ENCODE measurements around the gene TNFRSF13B. TPM values are rescaled to one million over a fixed set of nuclear protein-coding genes. Genes with fewer than 3 reads are reported as not detected.
"Not testable (repeated sequence)": the region's sequence is repeated elsewhere in the genome, so short reads cannot be mapped to it uniquely, and the experiment has no call there.

The TNFRSF13B gene
- total and polyA plus RNA-seq, 12 donors = 0.18 to 0.48 TPM; not detected in 10

DNA sequence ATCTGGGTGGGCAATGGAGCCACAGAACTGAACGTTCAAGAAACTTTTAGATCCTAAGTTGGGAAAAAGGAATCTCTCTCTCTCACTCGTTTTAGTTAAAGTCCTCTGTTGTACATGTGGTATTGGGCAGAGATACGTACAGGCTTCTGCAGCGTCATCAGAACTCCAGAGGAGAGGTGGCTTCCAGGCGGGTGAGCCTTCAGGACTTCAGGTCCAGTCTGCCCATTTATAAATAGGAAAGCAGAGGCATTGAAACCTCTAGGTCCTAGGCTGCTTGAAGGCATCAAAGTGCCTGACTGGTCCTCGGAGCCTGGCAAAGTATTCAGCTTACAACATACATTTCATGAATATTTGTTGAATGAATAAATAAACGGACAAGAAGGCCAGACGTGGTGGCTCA, 8.1 kb upstream of the TNFRSF13B start:
- Histone ChIP-seq H3K4me3 (no peak overlapping the region), H3K4me1 (replicated peaks in 1 of 2) (no peaks in the 10 kb centered on the region), H3K36me3 (replicated peaks in 1 of 2) (no peaks in the 10 kb centered on the region), H3K9me3 (replicated peaks in 1 of 3) (no peaks in the 10 kb centered on the region), H3K27ac (no peak overlapping the region), H3K27me3 (peaks cover 10% of the 10 kb centered on the region)
- no peak for DNase-seq
- 65 to 75% (median 67%) methylated on average over 8 of the region's 8 CpGs for WGBS, 4 donors
- TF ChIP-seq, protein P1, sequence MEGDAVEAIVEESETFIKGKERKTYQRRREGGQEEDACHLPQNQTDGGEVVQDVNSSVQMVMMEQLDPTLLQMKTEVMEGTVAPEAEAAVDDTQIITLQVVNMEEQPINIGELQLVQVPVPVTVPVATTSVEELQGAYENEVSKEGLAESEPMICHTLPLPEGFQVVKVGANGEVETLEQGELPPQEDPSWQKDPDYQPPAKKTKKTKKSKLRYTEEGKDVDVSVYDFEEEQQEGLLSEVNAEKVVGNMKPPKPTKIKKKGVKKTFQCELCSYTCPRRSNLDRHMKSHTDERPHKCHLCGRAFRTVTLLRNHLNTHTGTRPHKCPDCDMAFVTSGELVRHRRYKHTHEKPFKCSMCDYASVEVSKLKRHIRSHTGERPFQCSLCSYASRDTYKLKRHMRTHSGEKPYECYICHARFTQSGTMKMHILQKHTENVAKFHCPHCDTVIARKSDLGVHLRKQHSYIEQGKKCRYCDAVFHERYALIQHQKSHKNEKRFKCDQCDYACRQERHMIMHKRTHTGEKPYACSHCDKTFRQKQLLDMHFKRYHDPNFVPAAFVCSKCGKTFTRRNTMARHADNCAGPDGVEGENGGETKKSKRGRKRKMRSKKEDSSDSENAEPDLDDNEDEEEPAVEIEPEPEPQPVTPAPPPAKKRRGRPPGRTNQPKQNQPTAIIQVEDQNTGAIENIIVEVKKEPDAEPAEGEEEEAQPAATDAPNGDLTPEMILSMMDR (IDR thresholded peaks at IDR 0.05) = no peak
- no peak for TF ChIP-seq POLR2A (IDR thresholded peaks at IDR 0.05)
- intact Hi-C loops (cut with DNase I) = no loop called here

DNA sequence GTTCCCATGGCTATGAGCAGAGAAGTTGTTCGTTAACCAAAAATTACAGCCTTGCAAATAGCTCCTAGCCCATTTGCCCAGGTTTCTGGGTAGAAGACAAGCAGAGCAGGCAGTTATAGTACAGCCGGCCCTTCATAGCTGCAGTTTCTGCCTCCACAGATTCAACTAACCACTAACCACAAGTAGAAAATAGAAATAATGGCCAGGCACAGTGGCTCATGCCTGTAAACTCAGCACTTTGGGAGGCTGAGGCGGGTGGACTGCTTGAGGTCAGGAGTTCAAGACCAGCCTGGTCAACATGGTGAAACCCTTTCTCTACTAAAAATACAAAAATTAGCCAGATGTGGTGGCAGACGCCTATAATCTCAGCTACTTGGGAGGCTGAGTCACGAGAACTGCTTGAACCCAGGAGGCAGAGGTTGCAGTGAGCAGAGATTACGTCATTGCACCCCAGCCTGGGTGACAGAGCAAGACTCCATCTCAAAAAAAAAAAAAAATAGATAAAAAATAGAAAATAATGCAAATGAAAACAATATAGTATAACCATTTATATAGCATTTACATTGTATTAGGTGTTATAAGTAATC, 7.4 kb upstream of the TNFRSF13B start:
- DNase-seq; H3K27ac ChIP-seq; H3K27me3 ChIP-seq; H3K4me3 ChIP-seq; H3K9me3 ChIP-seq (replicated peaks in 1 of 3); H3K4me1 ChIP-seq (replicated peaks in 1 of 2); H3K36me3 ChIP-seq (replicated peaks in 1 of 2); intact Hi-C loops (cut with DNase I): not testable (repeated sequence)
- 77 to 83% (median 80%) methylated on average over 6 of the region's 6 CpGs for WGBS, 4 donors

DNA sequence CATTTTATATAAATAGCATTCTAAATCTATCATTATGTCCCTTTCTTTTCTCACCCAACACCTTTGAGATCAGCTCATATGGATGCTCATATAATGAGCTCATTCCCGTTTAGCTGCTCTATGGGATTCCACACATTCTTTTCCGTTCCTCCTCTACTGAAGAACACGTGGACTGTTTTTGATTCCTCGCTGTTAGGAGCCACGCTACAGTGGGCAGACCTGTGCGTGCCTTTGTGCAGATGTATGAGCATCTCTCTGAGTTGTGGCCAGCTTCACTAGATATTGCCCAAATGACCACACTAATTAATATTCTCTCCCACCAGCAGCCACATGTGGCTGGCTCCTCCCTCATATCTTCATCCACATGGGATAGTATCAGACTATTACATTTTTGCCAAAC, 6.0 kb upstream of the TNFRSF13B start:
- Histone ChIP-seq H3K4me1 (replicated peaks in 1 of 2) (no peaks in the 10 kb centered on the region), H3K36me3 (replicated peaks in 1 of 2) (no peaks in the 10 kb centered on the region), H3K27me3 (peaks cover 10% of the 10 kb centered on the region), H3K27ac (no peak overlapping the region), H3K9me3 (replicated peaks in 1 of 3) (no peaks in the 10 kb centered on the region), H3K4me3 (no peak overlapping the region)
- 48 to 67% (median 60%) methylated on average over 6 of the region's 6 CpGs for WGBS, 4 donors
- DNase-seq = no peak
- intact Hi-C loops (cut with DNase I) = no loop called here
- no peak for TF ChIP-seq POLR2A (IDR thresholded peaks at IDR 0.05)
- TF ChIP-seq, protein P1 (IDR thresholded peaks at IDR 0.05) = no peak

DNA sequence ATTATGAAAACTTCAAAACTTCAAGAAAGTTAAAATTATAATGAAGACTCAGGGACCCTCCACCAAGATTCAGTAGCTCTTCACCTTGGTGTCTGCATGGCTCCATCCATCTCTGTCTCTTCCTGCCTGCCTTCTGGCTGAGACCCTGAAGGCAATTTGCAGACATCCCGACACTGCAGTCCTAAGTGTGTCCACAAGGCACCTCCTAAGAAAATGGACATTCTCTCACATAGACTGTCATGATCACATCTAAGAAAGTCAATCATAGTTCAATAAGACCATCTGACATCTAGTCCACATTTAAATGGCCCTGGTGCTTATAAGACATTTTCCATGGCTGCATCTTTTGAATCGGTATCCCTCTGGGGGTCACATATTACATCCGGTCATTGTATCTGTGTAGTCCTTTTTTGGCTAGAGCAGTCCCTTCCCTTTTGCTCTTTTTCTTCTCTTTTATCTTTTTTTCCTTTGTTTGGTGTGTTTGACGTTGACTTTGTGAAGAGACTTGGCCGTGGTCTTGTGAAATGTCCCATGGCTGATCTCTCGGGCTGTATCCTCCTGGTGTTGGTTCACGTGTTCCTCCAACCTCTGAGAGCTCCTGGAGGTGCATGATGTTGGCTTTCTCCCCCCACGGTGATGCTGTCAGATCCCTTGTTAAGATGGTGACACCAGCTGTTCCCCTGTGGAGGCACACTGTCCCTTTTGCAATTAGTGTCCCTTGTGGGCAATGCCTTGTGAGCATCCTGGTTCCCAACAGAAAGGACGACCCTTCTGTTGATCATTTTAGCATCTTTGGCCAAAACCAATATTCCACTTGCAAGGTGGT, 5.0 kb upstream of the TNFRSF13B start:
- no peak for TF ChIP-seq POLR2A (IDR thresholded peaks at IDR 0.05)
- TF ChIP-seq, protein P1 (IDR thresholded peaks at IDR 0.05) = no peak

More for the DNA sequence above, 5.0 kb upstream of the TNFRSF13B start:
- no peak overlapping the region for H3K4me3 ChIP-seq
- H3K36me3 ChIP-seq (replicated peaks in 1 of 2) = no peaks in the 10 kb centered on the region
- H3K4me1 ChIP-seq (replicated peaks in 1 of 2) = no peaks in the 10 kb centered on the region
- H3K9me3 ChIP-seq (replicated peaks in 1 of 3) = no peaks in the 10 kb centered on the region
- no peak for DNase-seq
- intact Hi-C loops (cut with DNase I) = no loop called here
- H3K27ac ChIP-seq = no peak overlapping the region
- WGBS, 4 donors = 76 to 85% (median 81%) methylated on average over 9 of the region's 9 CpGs
- H3K27me3 ChIP-seq = peaks cover 10% of the 10 kb centered on the region
